H1 (cell line): Measurements from ENCODE around the gene DNAJC6.

Experiments
- CREB1 ChIP-seq: IDR thresholded peaks from 2 replicates; pipeline ENCODE4 v1.6.1; 2012; ENCODE audit warnings: inconsistent platforms
- CTCF ChIP-seq, 3 experiments: IDR thresholded peaks; 1 replicate in 2 of 3; 2 replicates in 1 of 3; pipeline versions ENCODE4 v1.5.1 to v1.6.1; 2011; ENCODE audit warnings: low read length in 3 of 3, mild to moderate bottlenecking in 3 of 3, inconsistent platforms in 2 of 3, low read depth in 1 of 3, moderate library complexity in 1 of 3; ENCODE audit not compliant: insufficient read depth in 1 of 3; ENCODE audit errors: control extremely low read depth in 1 of 3
- EZH2 ChIP-seq: fragments of 200-600 bp; sonication (generic); IDR thresholded peaks from 2 replicates; pipeline ENCODE4 v1.7.1; 2012; ENCODE audit warnings: low read depth, mild to moderate bottlenecking, moderate library complexity, low read length, inconsistent platforms; ENCODE audit not compliant: severe bottlenecking
- MAFK ChIP-seq: IDR thresholded peaks from 2 replicates; pipeline ENCODE4 v1.6.1; 2012; ENCODE audit warnings: low read depth, mild to moderate bottlenecking, improper control_type of control experiment, low read length
- RBBP5 ChIP-seq: IDR thresholded peaks from 2 replicates; pipeline ENCODE4 v1.7.1; 2012; ENCODE audit warnings: low read depth, mild to moderate bottlenecking, inconsistent platforms, low read length, moderate library complexity, borderline replicate concordance
- SP1 ChIP-seq: IDR thresholded peaks from 2 replicates; pipeline ENCODE4 v1.6.1; 2011; ENCODE audit warnings: low read depth, low read length

- no peak for TF ChIP-seq EZH2
- no peak for TF ChIP-seq CTCF (IDR thresholded peaks at IDR 0.05; ENCODE audit: control extremely low read depth in 1 of 3, insufficient read depth in 1 of 3, low read depth in 1 of 3, low read length in 3 of 3)
- TF ChIP-seq SP1 = no peak
- TF ChIP-seq RBBP5 = 0 out of 2 replicates have a peak, but pooled peaks have one; percentile 49
- no peak for TF ChIP-seq CREB1
- peak; percentile 43; the same call in 1 of the 2 replicates for TF ChIP-seq MAFK
Observed at GRCh38 chr1:65278376-65279069, 30.8 kb upstream of the DNAJC6 start.
